ENCODE results near the gene TRMT112.

Gene TRMT112

GRCh38 chr11:64317325-64317960 is at the start of gene TRMT112:
TSS of gene TRMT112 (minus strand) at chr11:64317559. CDS start at chr11:64317526, 33 bp downstream.
- peak; percentile 93 for DNase-seq

GRCh38 chr11:64366751-64367150 is 49.4 kb upstream of the TRMT112 start:
- no peak for DNase-seq

GRCh38 chr11:64364911-64365310 is 47.6 kb upstream of the TRMT112 start:
- DNase-seq: no peak

GRCh38 chr11:64364435-64364834 is 47.1 kb upstream of the TRMT112 start:
- no peak for DNase-seq

- DNase-seq: no peak
Observed at GRCh38 chr11:64362339-64362738, 45.0 kb upstream of the TRMT112 start.

- no peak for DNase-seq
Observed at GRCh38 chr11:64361659-64362058, 44.3 kb upstream of the TRMT112 start.

- DNase-seq: no peak
Observed at GRCh38 chr11:64360448-64360921, 43.1 kb upstream of the TRMT112 start.

GRCh38 chr11:64359712-64360445 is 42.5 kb upstream of the TRMT112 start:
- DNase-seq: no peak

- no peak for DNase-seq
Observed at GRCh38 chr11:64358907-64359711, 41.8 kb upstream of the TRMT112 start, which contains the start of gene RPS6KA4. TSS of gene RPS6KA4 (plus strand) at chr11:64359162. CDS start at chr11:64359236, 74 bp downstream.

- DNase-seq: no peak
Observed at GRCh38 chr11:64358536-64358906, 41.2 kb upstream of the TRMT112 start.

GRCh38 chr11:64357904-64358535 is 40.7 kb upstream of the TRMT112 start:
- no peak for DNase-seq

- no peak for DNase-seq
Observed at GRCh38 chr11:64357446-64357845, 40.1 kb upstream of the TRMT112 start.

- no peak for DNase-seq
Observed at GRCh38 chr11:64356498-64357411, 39.4 kb upstream of the TRMT112 start.

GRCh38 chr11:64355078-64355940 is 38.0 kb upstream of the TRMT112 start:
- DNase-seq: peak; percentile 12

GRCh38 chr11:64353715-64354506 is 36.6 kb upstream of the TRMT112 start:
- no peak for DNase-seq

GRCh38 chr11:64352995-64353714 is 35.8 kb upstream of the TRMT112 start:
- DNase-seq: no peak

- DNase-seq: no peak
Observed at GRCh38 chr11:64352099-64352994, 35.0 kb upstream of the TRMT112 start.

- no peak for DNase-seq
Observed at GRCh38 chr11:64351136-64351631, 33.8 kb upstream of the TRMT112 start.
